ENCODE measurements around the gene LRRC2. TPM values are rescaled to one million over a fixed set of nuclear protein-coding genes. Genes with fewer than 3 reads are reported as not detected.

The LRRC2 gene
- total and polyA plus RNA-seq, 2 of the 13 experiments (the other 11 are each of a cell fraction or from before 2014, with no cell fraction given) = 0.27 to 0.58 TPM

GRCh38 chr3:46479021-46479420, 87.1 kb downstream of the LRRC2 start:
- no peak for FAIRE-seq
- in situ Hi-C loops (cut with HindIII; ENCODE audit: extremely low pct_ligation_motif_present, low pct_unique_long_range_greater_than_20kb) = no loop called here

More at GRCh38 chr3:46479021-46479420, 87.1 kb downstream of the LRRC2 start:
- H4K20me1 ChIP-seq (ENCODE audit: insufficient read depth, low read length) = no peaks in the 10 kb centered on the region
- H3K27me3 ChIP-seq (ENCODE audit: control insufficient read depth in 1 of 2, insufficient read depth in 2 of 2, low read length in 2 of 2) = peaks cover 0 to 3% of the 10 kb centered on the region in 2 experiments; a peak in 1 of 5 replicates
- ChIA-PET CTCF (ENCODE audit: low intra/inter-chr PET ratio, low total read pairs) (no interaction called here), POLR2A (no interaction called here)
- no peaks in the 10 kb centered on the region for H3K36me3 ChIP-seq (replicated peaks in 1 of 2; ENCODE audit: control insufficient read depth in 1 of 2, insufficient read depth in 2 of 2, low read length in 2 of 2)
- H3K4me1 ChIP-seq (ENCODE audit: insufficient read depth, low read length) = no peaks in the 10 kb centered on the region
- no peak overlapping the region for H3K27ac ChIP-seq (ENCODE audit: extremely low read length, insufficient read depth, low read length)
- H3K4me3 ChIP-seq (replicated peaks in 1 of 3; ENCODE audit: insufficient read depth in 1 of 3, low read depth in 2 of 3, low read length in 3 of 3) = no peak overlapping the region
- TF ChIP-seq ZNF496 (CRISPR knock-in tag; IDR thresholded peaks at IDR 0.05; ENCODE audit: insufficient replicate concordance) (no peak), TEAD3 (CRISPR knock-in tag; optimal IDR thresholded peaks at IDR 0.05; ENCODE audit: borderline replicate concordance) (no peak), ZNF775 (CRISPR knock-in tag; IDR thresholded peaks at IDR 0.05; ENCODE audit: borderline replicate concordance) (no peak), SP2 (CRISPR knock-in tag; IDR thresholded peaks at IDR 0.05) (no peak), POGZ (CRISPR knock-in tag; IDR thresholded peaks at IDR 0.05) (no peak), ZGPAT (CRISPR knock-in tag; IDR thresholded peaks at IDR 0.05) (no peak), KMT2A (CRISPR knock-in tag; IDR thresholded peaks at IDR 0.05) (no peak), PLSCR1 (CRISPR knock-in tag; IDR thresholded peaks at IDR 0.05; ENCODE audit: borderline replicate concordance) (no peak), MBD4 (IDR thresholded peaks at IDR 0.05; ENCODE audit: borderline replicate concordance, low read length) (no peak)
- H3K4me2 ChIP-seq (ENCODE audit: low read depth, low read length) = no peak overlapping the region
- no peaks in the 10 kb centered on the region for H3K9me3 ChIP-seq (ENCODE audit: low read length)
- BruUV-seq (replicated peaks) = no TSS peak
- H3K79me2 ChIP-seq (ENCODE audit: insufficient read depth, low read length) = no peaks in the 10 kb centered on the region
- H3K9ac ChIP-seq (ENCODE audit: insufficient read depth, low read depth, low read length) = no peak overlapping the region
- intact Hi-C loops (cut with micrococcal nuclease; ENCODE audit: unreplicated experiment) = no loop called here
- H2AFZ ChIP-seq (ENCODE audit: low read length) = no peak overlapping the region
- ATAC-seq = no peak
- WGBS (ENCODE audit: low lambda C conversion rate) = 34% methylated on average over 5 of the region's 5 CpGs
- no peak for DNase-seq (ENCODE audit: low spot score)

All from HepG2 (cell line).